ENCODE measurements around the gene SMYD3. TPM values are rescaled to one million over a fixed set of nuclear protein-coding genes. Genes with fewer than 3 reads are reported as not detected.

Gene SMYD3
- polyA plus RNA-seq, 2 of the 4 experiments (the other 2 are of a cell fraction), result 18.2 to 35.2 TPM

DNA sequence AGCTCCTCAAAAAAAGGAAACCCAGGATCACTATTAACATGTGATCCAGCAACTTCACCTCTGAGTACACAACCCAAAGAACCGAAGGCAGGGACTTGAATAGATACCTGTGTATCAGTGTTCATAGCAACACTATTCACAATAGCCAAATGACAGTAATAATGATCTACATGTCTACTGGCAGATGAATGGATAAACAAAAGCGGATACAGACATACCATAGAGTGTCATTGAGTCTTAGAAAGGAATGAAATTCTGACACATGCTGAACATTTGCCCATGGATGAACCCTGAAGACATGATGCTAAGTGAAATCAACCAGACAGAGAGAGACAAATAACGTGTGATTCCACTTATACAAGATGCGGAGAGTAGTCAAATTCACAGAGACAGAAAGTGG lies 788.1 kb downstream of the SMYD3 start:
- POLR2A ChIA-PET, result no interaction called here
- no peak for FAIRE-seq

DNA sequence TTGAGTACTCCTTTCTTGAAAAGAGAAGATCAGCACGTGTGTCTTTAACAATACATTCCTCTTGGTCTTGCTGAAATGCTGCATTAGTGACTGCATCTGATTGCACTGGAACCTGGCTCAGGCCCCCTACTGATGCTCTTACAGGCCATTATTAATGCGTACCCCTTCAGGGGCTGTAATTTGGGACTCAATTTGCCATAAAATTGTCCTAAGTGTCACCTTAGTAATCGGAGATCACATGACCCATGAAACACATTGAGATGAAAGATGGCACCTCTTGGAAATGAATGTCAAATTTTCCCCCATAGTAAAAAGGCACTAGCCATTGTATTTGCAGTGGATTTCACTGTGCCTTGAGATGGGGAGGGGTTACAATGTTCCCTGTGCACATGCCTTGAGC lies 789.0 kb downstream of the SMYD3 start:
- no peak overlapping the region for H3K27ac ChIP-seq
- no peak overlapping the region for H3K4me3 ChIP-seq
- H3K4me1 ChIP-seq, result peaks cover 7% of the 10 kb centered on the region; the same call in 1 of the 3 replicates
- 50% methylated on average over 3 of the region's 3 CpGs for WGBS (ENCODE audit: missing lambda C conversion rate)
- CTCF ChIA-PET, result interaction anchor here (1.0 kb wide), 1 partner anchor 9 kb away, joined by 5 read pairs; no protein-coding TSS in a partner anchor
- no peak for DNase-seq (ENCODE audit: low read depth in 1 of 2, low spot score in 1 of 2)
- FAIRE-seq, result no peak
- no peak overlapping the region for H3K4me2 ChIP-seq
- ATAC-seq, result no peak
- TF ChIP-seq USF2 (IDR thresholded peaks at IDR 0.05) (no peak), CBX8 (IDR thresholded peaks at IDR 0.05) (no peak), BHLHE40 (IDR thresholded peaks at IDR 0.05; ENCODE audit: low read depth, low read length) (no peak), ELK1 (IDR thresholded peaks at IDR 0.05; ENCODE audit: low read depth, low read length) (no peak), POLR2A (IDR thresholded peaks at IDR 0.05; ENCODE audit: low read length) (no peak), SREBF2 (IDR thresholded peaks at IDR 0.05) (no peak)
- POLR2A ChIA-PET, result no interaction called here
- H3K9me3 ChIP-seq, result no peaks in the 10 kb centered on the region

More for the DNA sequence above, 788.1 kb downstream of the SMYD3 start:
- DNase-seq (ENCODE audit: low read depth in 1 of 2, low spot score in 1 of 2), result no peak
- Histone ChIP-seq H3K4me3 (no peak overlapping the region), H3K4me2 (no peak overlapping the region), H3K4me1 (peaks cover 7% of the 10 kb centered on the region; the same call in 1 of the 3 replicates), H3K27ac (no peak overlapping the region), H3K9me3 (no peaks in the 10 kb centered on the region)
- TF ChIP-seq CEBPB (IDR thresholded peaks at IDR 0.05) (no peak), FOXS1 (CRISPR knock-in tag; IDR thresholded peaks at IDR 0.05) (no peak), MAX (IDR thresholded peaks at IDR 0.05) (no peak), HOXB5 (CRISPR knock-in tag; IDR thresholded peaks at IDR 0.05) (no peak), RFX5 (IDR thresholded peaks at IDR 0.05) (no peak), SMC3 (IDR thresholded peaks at IDR 0.05) (no peak), REST (IDR thresholded peaks at IDR 0.05) (no peak), CHD2 (IDR thresholded peaks at IDR 0.05; ENCODE audit: low read length, partially characterized antibody) (no peak), TP53 (CRISPR knock-in tag; IDR thresholded peaks at IDR 0.05) (no peak), MAFK (IDR thresholded peaks at IDR 0.05; ENCODE audit: partially characterized antibody) (no peak), EP300 (IDR thresholded peaks at IDR 0.05) (no peak), ZFP36 (IDR thresholded peaks at IDR 0.05; ENCODE audit: borderline replicate concordance, partially characterized antibody) (no peak), HES2 (IDR thresholded peaks at IDR 0.05) (no peak)
- CTCF ChIA-PET, result interaction anchor here (1.0 kb wide), 1 partner anchor 8 kb away, joined by 5 read pairs; no protein-coding TSS in a partner anchor
- ATAC-seq, result no peak
- WGBS (ENCODE audit: missing lambda C conversion rate), result 61% methylated on average over 4 of the region's 4 CpGs

- no peak overlapping the region for H3K4me2 ChIP-seq
- H3K9me3 ChIP-seq, result no peaks in the 10 kb centered on the region
- WGBS (ENCODE audit: missing lambda C conversion rate), result 37% methylated on average over 3 of the region's 3 CpGs
- no peak overlapping the region for H3K4me3 ChIP-seq
- DNase-seq (ENCODE audit: low read depth in 1 of 2, low spot score in 1 of 2) (no peak), FAIRE-seq (no peak), ATAC-seq (no peak)
- POLR2A ChIA-PET, result no interaction called here
- H3K27ac ChIP-seq, result no peak overlapping the region
- TF ChIP-seq TFCP2L1 (CRISPR knock-in tag; IDR thresholded peaks at IDR 0.05), result no peak
- peaks cover 7% of the 10 kb centered on the region; the same call in 1 of the 3 replicates for H3K4me1 ChIP-seq
- CTCF ChIA-PET, result no interaction called here
Observed at GRCh38 chr1:245717611-245718010, 789.5 kb downstream of the SMYD3 start.
